GM19351 (cell line): ENCODE data around the gene SYNGR3.

Source experiments
- ATAC-seq: cut with Tn5 transposase; IDR thresholded peaks from one replicate; pipeline ENCODE4 v1.9.1; 2021; ENCODE audit warnings: mild to moderate bottlenecking, moderate library complexity; ENCODE audit not compliant: unreplicated experiment

SYNGR3 gene

GRCh38 chr16:1975432-1976215 is 14.1 kb upstream of the SYNGR3 start:
- ATAC-seq = no peak

GRCh38 chr16:1976216-1976520 is 13.6 kb upstream of the SYNGR3 start:
- no peak for ATAC-seq

GRCh38 chr16:1976951-1977874 is 12.6 kb upstream of the SYNGR3 start:
- no peak for ATAC-seq

GRCh38 chr16:1977875-1978268 is 11.9 kb upstream of the SYNGR3 start:
- ATAC-seq = no peak

- ATAC-seq = no peak
Measured at GRCh38 chr16:1978476-1979120, 11.2 kb upstream of the SYNGR3 start.

GRCh38 chr16:1979271-1980029 is 10.3 kb upstream of the SYNGR3 start:
- ATAC-seq = no peak

GRCh38 chr16:1980030-1980769 is 9.6 kb upstream of the SYNGR3 start:
- ATAC-seq = no peak

- no peak for ATAC-seq
Measured at GRCh38 chr16:1980770-1981087, 9.0 kb upstream of the SYNGR3 start.

- no peak for ATAC-seq
Measured at GRCh38 chr16:1981398-1981836, 8.4 kb upstream of the SYNGR3 start, which contains the start of gene NOXO1. Gene NOXO1, minus strand, starts transcription at chr16:1981469. Its CDS starts 290 bp downstream, at chr16:1981179.

- no peak for ATAC-seq
Measured at GRCh38 chr16:1982013-1982433, 7.7 kb upstream of the SYNGR3 start.

- ATAC-seq = no peak
Measured at GRCh38 chr16:1982991-1983543, 6.7 kb upstream of the SYNGR3 start.

GRCh38 chr16:1983544-1984346 is 6.0 kb upstream of the SYNGR3 start, which contains the start of gene GFER:
Gene GFER, plus strand, starts transcription at chr16:1984193. Its CDS starts 26 bp downstream, at chr16:1984219.
- ATAC-seq = peak; percentile 82

- peak; percentile 15 for ATAC-seq
Measured at GRCh38 chr16:1984347-1985225, 5.2 kb upstream of the SYNGR3 start.

- ATAC-seq = no peak
Measured at GRCh38 chr16:1985466-1986150, 4.2 kb upstream of the SYNGR3 start.

GRCh38 chr16:1987198-1987597 is 2.6 kb upstream of the SYNGR3 start:
- no peak for ATAC-seq

- ATAC-seq = no peak
Measured at GRCh38 chr16:1990101-1990350, 256 bp downstream of the SYNGR3 start.

- ATAC-seq = no peak
Measured at GRCh38 chr16:1990351-1991134, 773 bp downstream of the SYNGR3 start.
